Endothelial cell of umbilical vein (primary cell): ENCODE data around the gene PTPN14. TPM values are rescaled to one million over a fixed set of nuclear protein-coding genes. Genes with fewer than 3 reads are reported as not detected.

Experiments
- BruUV-seq: library from RNA; stranded (reverse); fragments of 400-500 nt; replicated peaks from 2 replicates; lab custom pipeline; 2021; lab: Mats Ljungman, UMichigan
- CTCF ChIA-PET: fragments of 300-600, 350-600 bp; sonication (Branson Sonifier 250); formaldehyde crosslinking; loops from one replicate; lab custom pipeline; 2021; ENCODE audit warnings: antibody characterized with exemption, inconsistent platforms; lab: Charles Lee
- POLR2A ChIA-PET: fragments of 300-600, 350-600 bp; sonication (Branson Sonifier 250); formaldehyde crosslinking; loops from one replicate; lab custom pipeline; 2021; ENCODE audit warnings: antibody characterized with exemption, inconsistent platforms; lab: Charles Lee
- DNase-seq: peaks from one replicate; pipeline ENCODE4 v3.0.0-alpha.2; 2011; ENCODE audit warnings: low read depth, low spot score
- FAIRE-seq: peaks from 2 replicates; lab custom pipeline; 2011; peaks lifted over from hg19 to GRCh38; lab: Jason Lieb, UNC
- H2AFZ ChIP-seq: 2 replicates; pipeline ENCODE4 v1.6.0; 2012; ENCODE audit warnings: low read depth, low read length, control low read depth, inconsistent platforms
- H3K27ac ChIP-seq: 2 replicates; pipeline ENCODE4 v1.5.1; 2011; ENCODE audit warnings: low read depth, mild to moderate bottlenecking, control low read depth, low read length, moderate library complexity; ENCODE audit not compliant: insufficient read depth
- H3K27me3 ChIP-seq, 2 experiments: 2 replicates each; pipeline versions ENCODE4 v1.6.0 to v1.6.1; 2011; ENCODE audit warnings: low read length in 2 of 2, mixed read lengths in 1 of 2; ENCODE audit not compliant: control insufficient read depth in 2 of 2, insufficient read depth in 2 of 2
- H3K36me3 ChIP-seq, 2 experiments: 2 replicates in 1 of 2; 3 replicates in 1 of 2; pipeline ENCODE4 v1.5.1; 2011; ENCODE audit warnings: low read length in 2 of 2, mild to moderate bottlenecking in 1 of 2, moderate library complexity in 1 of 2; ENCODE audit not compliant: control insufficient read depth in 2 of 2, insufficient read depth in 2 of 2; ENCODE audit errors: extremely low read depth in 1 of 2
- H3K4me1 ChIP-seq: 3 replicates; pipeline ENCODE4 v1.5.1; 2011; ENCODE audit warnings: mild to moderate bottlenecking, low read length; ENCODE audit not compliant: control insufficient read depth, insufficient read depth; ENCODE audit errors: extremely low read depth
- H3K4me2 ChIP-seq: 2 replicates; pipeline ENCODE4 v1.6.1; 2011; ENCODE audit warnings: low read length, control low read depth, mixed read lengths; ENCODE audit not compliant: insufficient read depth
- H3K4me3 ChIP-seq, 3 experiments: fragments of 200-600 bp in 1 of 3; sonication (generic), shearing (Covaris generic) in 1 of 3; replicated peaks in 1 of 3; 2 replicates each; pipeline ENCODE4 v1.5.1; 2011 to 2016; ENCODE audit warnings: control low read depth in 3 of 3, low read length in 3 of 3, mild to moderate bottlenecking in 2 of 3, inconsistent platforms in 1 of 3, low read depth in 1 of 3, moderate library complexity in 1 of 3; ENCODE audit not compliant: insufficient read depth in 1 of 3
- H3K79me2 ChIP-seq: 2 replicates; pipeline ENCODE4 v1.6.0; 2012; ENCODE audit warnings: low read length, inconsistent platforms; ENCODE audit not compliant: control insufficient read depth, insufficient read depth
- H3K9ac ChIP-seq: replicated peaks from 2 replicates; pipeline ENCODE3; 2011; ENCODE audit warnings: low read length, control low read depth; ENCODE audit not compliant: insufficient read depth; ENCODE audit errors: extremely low read depth
- H3K9me1 ChIP-seq: replicated peaks from 3 replicates; pipeline ENCODE4 v1.6.0; 2011; ENCODE audit warnings: mild to moderate bottlenecking, low read length; ENCODE audit not compliant: control insufficient read depth, insufficient read depth; ENCODE audit errors: extremely low read depth
- H3K9me3 ChIP-seq: replicated peaks from 2 replicates; pipeline ENCODE4 v1.5.1; 2012; ENCODE audit warnings: low read length, inconsistent platforms; ENCODE audit not compliant: control insufficient read depth, insufficient read depth
- H4K20me1 ChIP-seq: replicated peaks from 2 replicates; pipeline ENCODE3; 2011; ENCODE audit warnings: mild to moderate bottlenecking, low read length; ENCODE audit not compliant: control insufficient read depth, insufficient read depth; ENCODE audit errors: extremely low read depth
- CTCF ChIP-seq, 2 donors: IDR thresholded peaks; 1 replicate in 1 of 2; 2 replicates in 1 of 2; pipeline ENCODE4 v1.5.1; 2011; ENCODE audit warnings: low read length in 2 of 2, mild to moderate bottlenecking in 2 of 2, moderate library complexity in 2 of 2, control low read depth in 1 of 2, inconsistent platforms in 1 of 2, low read depth in 1 of 2; ENCODE audit not compliant: insufficient read depth in 1 of 2; ENCODE audit errors: extremely low read depth in 1 of 2
- EZH2 ChIP-seq: IDR thresholded peaks from 2 replicates; pipeline ENCODE4 v1.6.1; 2012; ENCODE audit warnings: borderline replicate concordance, low read depth, mild to moderate bottlenecking, moderate library complexity, low read length, inconsistent platforms; ENCODE audit not compliant: severe bottlenecking
- FOS ChIP-seq: IDR thresholded peaks from 2 replicates; pipeline ENCODE4 v1.6.1; 2011; ENCODE audit warnings: mild to moderate bottlenecking, low read length, moderate library complexity, borderline replicate concordance; ENCODE audit not compliant: insufficient read depth
- GATA2 ChIP-seq: IDR thresholded peaks from 2 replicates; pipeline ENCODE4 v1.7.0; 2011; ENCODE audit warnings: low read depth, mild to moderate bottlenecking, moderate library complexity, mixed read lengths, low read length; ENCODE audit not compliant: insufficient read length, insufficient read depth
- JUN ChIP-seq: IDR thresholded peaks from 2 replicates; pipeline ENCODE4 v1.6.1; 2011; ENCODE audit warnings: borderline replicate concordance, low read depth; ENCODE audit not compliant: insufficient read length, insufficient read depth
- MAX ChIP-seq: IDR thresholded peaks from 2 replicates; pipeline ENCODE4 v1.6.1; 2011; ENCODE audit not compliant: insufficient read depth, insufficient read length
- MYC ChIP-seq: IDR thresholded peaks from one replicate; pipeline ENCODE4 v1.6.1; 2011; ENCODE audit warnings: mild to moderate bottlenecking, low read depth, low read length
- POLR2A ChIP-seq: IDR thresholded peaks from 2 replicates; pipeline ENCODE4 v1.6.1; 2012; ENCODE audit warnings: low read depth, mild to moderate bottlenecking, control low read depth, low read length
- POLR2AphosphoS5 ChIP-seq: IDR thresholded peaks from 2 replicates; pipeline ENCODE4 v1.6.1; 2012; ENCODE audit warnings: low read depth, mild to moderate bottlenecking, control low read depth, low read length, moderate library complexity; ENCODE audit not compliant: insufficient read depth
- dilution Hi-C: fragments of 300-500 bp; cut with MboI; formaldehyde crosslinking; loops from one replicate; pipeline ENCODE4 v1.15.0; 2019; ENCODE audit warnings: low sequenced_read_pairs; ENCODE audit not compliant: extremely low pct_ligation_motif_present
- intact Hi-C: fragments of 100-400 bp; cut with micrococcal nuclease; formaldehyde crosslinking; loops from one replicate; pipeline ENCODE4 v1.10.0; 2022
- polyA plus RNA-seq, 4 experiments: library from polyadenylated mRNA; depleted of rRNA in 3 of 4; stranded (reverse) in 3 of 4; unstranded in 1 of 4; fragments of >200 nt; gene quantifications; 2 replicates each; pipeline versions ENCODE4 v1.2.1 to v1.2.3, GENCODE V29; 2011 to 2012; ENCODE audit warnings: missing spikeins in 1 of 4
- total RNA-seq: library from RNA; stranded (reverse); gene quantifications from 2 replicates; pipeline ENCODE4 v1.2.3, GENCODE V29; 2021

PTPN14 gene
- total and polyA plus RNA-seq, 2 donors (not counting 3 experiments of a cell fraction or from before 2014, with no cell fraction given) = 18.5 to 93.0 TPM

GRCh38 chr1:214573386-214574318 lies 22.2 kb upstream of the PTPN14 start:
- Histone ChIP-seq H2AFZ (no peak overlapping the region), H3K36me3 (no peaks in the 10 kb centered on the region), H3K79me2 (no peaks in the 10 kb centered on the region), H3K27ac (no peak overlapping the region), H3K27me3 (no peaks in the 10 kb centered on the region), H3K4me3 (no peak overlapping the region), H3K9me3 (no peaks in the 10 kb centered on the region), H3K4me2 (no peak overlapping the region), H4K20me1 (no peaks in the 10 kb centered on the region), H3K9ac (no peak overlapping the region), H3K4me1 (peaks cover 23% of the 10 kb centered on the region), H3K9me1 (no peaks in the 10 kb centered on the region)
- TF ChIP-seq GATA2 (no peak), EZH2 (no peak), MYC (no peak), JUN (no peak), MAX (no peak), CTCF (IDR thresholded peaks at IDR 0.05; ENCODE audit: extremely low read depth in 1 of 2, insufficient read depth in 1 of 2, low read depth in 1 of 2, low read length in 2 of 2) (no peak), POLR2AphosphoS5 (no peak), POLR2A (no peak), FOS (no peak)
- POLR2A ChIA-PET = interaction anchor here (0.6 kb wide), 1 partner anchor 259 kb away, joined by 3 read pairs; no protein-coding TSS in a partner anchor
- intact Hi-C loops (no loop called here), dilution Hi-C loops (no loop called here)
- FAIRE-seq (peak; percentile 48), DNase-seq (no peak)
- no TSS peak for BruUV-seq
- CTCF ChIA-PET = interaction anchor here (1.2 to 3.8 kb wide), 5 partner anchors 8 to 241 kb away, joined by 3 to 15 read pairs (median 5); partner anchors contain the start of gene PTPN14
